Neural crest cell (in vitro differentiated cells): Measurements from ENCODE around the gene DAP. TPM values are rescaled to one million over a fixed set of nuclear protein-coding genes. Genes with fewer than 3 reads are reported as not detected.

Experiments
- DNase-seq: peaks from one replicate; pipeline ENCODE4 v3.0.0; 2021; ENCODE audit warnings: low read depth, mixed read lengths, low spot score
- H3K27ac Mint-ChIP-seq: one replicate; pipeline ENCODE4 v1.8.0; 2021; ENCODE audit warnings: mild to moderate bottlenecking, mixed read lengths; ENCODE audit not compliant: unreplicated experiment
- H3K27me3 Mint-ChIP-seq: 2 replicates; pipeline ENCODE4 v1.8.0; 2021; ENCODE audit warnings: low read depth, mild to moderate bottlenecking, mixed read lengths
- H3K36me3 Mint-ChIP-seq: 2 replicates; pipeline ENCODE4 v1.8.0; 2021; ENCODE audit warnings: low read depth, mild to moderate bottlenecking, mixed read lengths
- H3K4me1 Mint-ChIP-seq: 2 replicates; pipeline ENCODE4 v1.8.0; 2021; ENCODE audit warnings: mixed read lengths
- H3K4me3 Mint-ChIP-seq: one replicate; pipeline ENCODE4 v1.8.0; 2021; ENCODE audit warnings: mild to moderate bottlenecking, mixed read lengths
- H3K9me3 Mint-ChIP-seq: 2 replicates; pipeline ENCODE4 v1.8.0; 2021; ENCODE audit warnings: mixed read lengths
- total RNA-seq: library from RNA; stranded (reverse); gene quantifications from 2 replicates; pipeline ENCODE4 v1.2.1, GENCODE V29; 2021
- TF ChIP-seq, protein P1 (sequence below): fragments of 200-600 bp; sonication (generic); conservative IDR thresholded peaks from 2 replicates; pipeline ENCODE4 v1.5.0; 2021; ENCODE audit warnings: antibody characterized with exemption, mild to moderate bottlenecking

DAP gene
- total RNA-seq, 1 donor from 2014 or later, result 107 TPM

DNA sequence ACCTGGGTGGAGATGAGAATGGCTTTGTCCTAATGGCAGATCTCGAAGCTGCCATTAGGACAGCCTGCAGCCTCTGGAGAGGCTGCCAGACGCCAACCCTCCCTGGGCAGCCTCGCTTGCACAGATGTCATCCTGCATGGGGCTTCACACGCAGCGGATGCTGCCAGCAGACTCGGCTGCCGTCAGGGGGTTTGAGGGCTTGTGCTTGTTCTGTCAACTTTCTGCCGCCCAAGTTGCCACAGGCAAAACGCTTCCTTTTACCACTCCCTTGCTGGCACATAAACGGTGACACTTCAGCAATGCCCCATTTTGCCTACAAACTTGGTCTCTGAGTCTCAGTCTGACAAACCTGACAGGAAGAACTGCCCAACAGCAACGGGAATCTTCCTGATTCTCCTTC is 24.7 kb downstream of the DAP start:
- H3K4me1 Mint-ChIP-seq, result no peaks in the 10 kb centered on the region
- H3K4me3 Mint-ChIP-seq, result no peak overlapping the region
- no peak for DNase-seq
- TF ChIP-seq, protein P1, sequence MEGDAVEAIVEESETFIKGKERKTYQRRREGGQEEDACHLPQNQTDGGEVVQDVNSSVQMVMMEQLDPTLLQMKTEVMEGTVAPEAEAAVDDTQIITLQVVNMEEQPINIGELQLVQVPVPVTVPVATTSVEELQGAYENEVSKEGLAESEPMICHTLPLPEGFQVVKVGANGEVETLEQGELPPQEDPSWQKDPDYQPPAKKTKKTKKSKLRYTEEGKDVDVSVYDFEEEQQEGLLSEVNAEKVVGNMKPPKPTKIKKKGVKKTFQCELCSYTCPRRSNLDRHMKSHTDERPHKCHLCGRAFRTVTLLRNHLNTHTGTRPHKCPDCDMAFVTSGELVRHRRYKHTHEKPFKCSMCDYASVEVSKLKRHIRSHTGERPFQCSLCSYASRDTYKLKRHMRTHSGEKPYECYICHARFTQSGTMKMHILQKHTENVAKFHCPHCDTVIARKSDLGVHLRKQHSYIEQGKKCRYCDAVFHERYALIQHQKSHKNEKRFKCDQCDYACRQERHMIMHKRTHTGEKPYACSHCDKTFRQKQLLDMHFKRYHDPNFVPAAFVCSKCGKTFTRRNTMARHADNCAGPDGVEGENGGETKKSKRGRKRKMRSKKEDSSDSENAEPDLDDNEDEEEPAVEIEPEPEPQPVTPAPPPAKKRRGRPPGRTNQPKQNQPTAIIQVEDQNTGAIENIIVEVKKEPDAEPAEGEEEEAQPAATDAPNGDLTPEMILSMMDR, result no peak
- H3K27ac Mint-ChIP-seq, result peak overlapping the region; percentile 62
- peaks cover 9% of the 10 kb centered on the region for H3K9me3 Mint-ChIP-seq
- H3K36me3 Mint-ChIP-seq, result peaks cover 40% of the 10 kb centered on the region
- H3K27me3 Mint-ChIP-seq, result no peaks in the 10 kb centered on the region

DNA sequence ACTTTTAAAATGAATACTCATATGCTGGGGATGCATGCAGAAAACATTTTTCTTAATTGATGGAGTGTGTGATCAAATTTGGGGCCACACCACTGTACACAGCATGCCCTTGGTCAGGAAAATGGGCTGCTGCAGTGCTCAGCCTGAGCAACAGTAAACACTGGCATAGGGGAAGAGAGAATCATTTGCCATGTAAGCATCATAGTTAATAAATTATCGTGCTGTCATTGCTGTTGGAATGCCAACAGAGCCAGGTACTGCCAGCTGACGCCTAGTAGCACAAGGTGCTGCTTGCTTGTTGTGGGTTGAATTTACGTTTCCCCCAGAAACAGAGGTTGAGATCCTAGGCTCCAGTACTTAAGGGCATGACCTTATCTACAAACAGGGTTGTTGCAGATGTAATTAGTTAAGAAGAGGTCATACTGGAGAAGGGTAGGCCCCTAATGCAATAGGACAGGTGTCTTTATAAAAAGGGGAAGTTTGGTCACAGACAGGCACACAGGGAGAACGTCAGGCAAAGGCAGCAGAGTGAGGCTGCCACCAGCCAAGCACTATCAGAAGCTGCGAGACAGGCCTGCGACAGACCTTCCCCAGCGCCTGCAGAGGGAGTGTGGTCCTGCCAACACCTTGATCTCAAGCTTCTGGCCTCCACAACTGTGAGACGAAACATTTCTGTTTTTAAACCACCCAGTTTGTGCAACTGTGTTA is 25.3 kb downstream of the DAP start:
- H3K27ac Mint-ChIP-seq, result no peak overlapping the region
- TF ChIP-seq, protein P1, result no peak
- H3K9me3 Mint-ChIP-seq, result peaks cover 8% of the 10 kb centered on the region
- no peak overlapping the region for H3K4me3 Mint-ChIP-seq
- H3K36me3 Mint-ChIP-seq, result peaks cover 34% of the 10 kb centered on the region
- no peak for DNase-seq
- H3K27me3 Mint-ChIP-seq, result no peaks in the 10 kb centered on the region
- no peaks in the 10 kb centered on the region for H3K4me1 Mint-ChIP-seq

DNA sequence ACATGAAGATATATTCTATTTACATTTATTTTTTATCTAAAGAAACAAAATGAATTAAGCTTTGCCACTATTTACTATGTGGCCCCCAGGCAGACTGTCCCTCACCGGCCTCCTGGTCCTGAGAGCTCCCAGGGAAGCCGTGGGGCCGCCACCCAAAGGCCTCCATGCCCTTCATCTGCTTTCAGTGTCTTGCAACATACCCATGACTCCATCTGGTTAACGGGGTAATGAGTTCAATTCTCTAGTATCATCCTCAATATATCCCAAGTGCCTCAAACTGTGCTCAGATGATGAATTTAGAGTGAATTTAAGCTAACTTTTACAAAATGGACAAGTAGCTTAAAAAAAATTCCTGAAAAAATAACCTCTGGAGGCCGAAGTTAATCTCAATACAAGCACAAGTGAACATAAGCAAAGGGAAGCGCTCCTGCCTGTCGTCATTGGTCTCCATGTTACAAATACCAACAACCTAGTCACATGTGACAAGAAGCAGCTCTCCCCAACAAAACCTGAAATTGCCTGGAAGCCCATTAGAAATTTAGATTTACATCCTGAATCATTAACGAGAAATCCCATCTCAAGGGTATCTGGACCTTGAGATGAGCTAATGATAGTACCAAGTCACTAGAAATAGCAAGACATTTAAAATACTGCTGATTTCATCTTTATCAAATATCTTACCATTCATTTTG is 26.1 kb downstream of the DAP start:
- H3K36me3 Mint-ChIP-seq, result peaks cover 26% of the 10 kb centered on the region
- no peaks in the 10 kb centered on the region for H3K27me3 Mint-ChIP-seq
- TF ChIP-seq, protein P1, result no peak
- no peak overlapping the region for H3K4me3 Mint-ChIP-seq
- no peaks in the 10 kb centered on the region for H3K4me1 Mint-ChIP-seq
- peaks cover 2% of the 10 kb centered on the region for H3K9me3 Mint-ChIP-seq
- no peak overlapping the region for H3K27ac Mint-ChIP-seq
- DNase-seq, result no peak

DNA sequence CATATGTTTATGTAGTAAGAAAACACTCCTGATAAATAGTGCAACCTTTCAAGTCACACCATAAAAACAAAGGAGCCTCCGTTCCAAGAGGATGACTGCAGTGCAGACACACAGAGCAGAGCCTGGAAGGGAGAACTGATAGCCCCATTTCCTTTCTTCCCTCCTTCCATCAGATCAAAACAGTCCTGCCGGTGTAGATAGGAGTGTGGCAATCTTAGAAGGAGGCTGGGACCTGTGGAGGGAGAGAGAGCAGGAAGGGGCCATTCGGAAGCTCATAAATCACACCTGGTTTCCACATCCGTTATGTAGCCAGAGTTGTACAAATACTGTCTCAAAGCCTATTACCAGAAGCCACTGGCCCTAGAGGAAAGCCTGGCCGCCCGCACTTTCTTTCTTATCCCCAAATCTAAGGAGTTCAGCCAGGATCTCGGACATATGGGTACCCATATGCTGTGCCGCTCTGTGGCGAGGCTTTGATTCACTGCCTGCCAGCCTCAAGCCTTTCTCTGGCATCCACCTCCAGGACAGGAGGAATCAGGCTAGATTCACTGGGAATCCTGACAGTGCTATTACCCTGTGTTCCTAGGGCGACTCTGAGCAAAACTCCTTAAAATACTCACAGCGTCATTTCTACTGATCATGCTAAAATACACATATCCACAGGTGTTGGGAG is 26.9 kb downstream of the DAP start:
- Mint-ChIP-seq H3K4me1 (no peaks in the 10 kb centered on the region), H3K27me3 (no peaks in the 10 kb centered on the region), H3K27ac (peak overlapping the region; percentile 67), H3K9me3 (no peaks in the 10 kb centered on the region), H3K36me3 (peaks cover 21% of the 10 kb centered on the region), H3K4me3 (no peak overlapping the region)
- TF ChIP-seq, protein P1, result no peak
- DNase-seq, result no peak

DNA sequence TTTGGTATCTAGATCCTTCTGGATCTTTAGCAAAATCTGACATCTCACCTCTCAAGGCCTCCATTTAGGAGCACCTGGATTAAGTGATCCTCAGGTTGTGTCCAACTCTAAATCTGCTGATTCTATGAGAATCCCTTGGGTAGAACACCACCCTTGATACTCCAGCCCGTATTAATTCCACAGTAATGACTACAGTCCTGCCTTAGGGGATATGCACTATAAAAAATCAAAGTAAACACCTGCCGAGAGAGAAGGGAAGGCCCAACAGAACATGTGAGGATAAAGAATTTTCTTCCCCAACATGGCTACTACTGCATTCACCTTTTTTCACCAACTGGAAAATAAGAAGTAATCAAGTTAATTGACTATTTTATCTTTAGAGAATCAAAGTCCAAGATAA is 27.6 kb downstream of the DAP start:
- no peak for DNase-seq
- TF ChIP-seq, protein P1, result no peak
- no peaks in the 10 kb centered on the region for H3K9me3 Mint-ChIP-seq
- H3K27ac Mint-ChIP-seq, result no peak overlapping the region
- H3K27me3 Mint-ChIP-seq, result no peaks in the 10 kb centered on the region
- H3K4me1 Mint-ChIP-seq, result no peaks in the 10 kb centered on the region
- no peak overlapping the region for H3K4me3 Mint-ChIP-seq
- peaks cover 18% of the 10 kb centered on the region for H3K36me3 Mint-ChIP-seq
